GM23338 (cell line): Measurements from ENCODE around the gene RAB3A. TPM values are rescaled to one million over a fixed set of nuclear protein-coding genes. Genes with fewer than 3 reads are reported as not detected.

Source experiments
- ATAC-seq: fragments of 200-7000 bp; cut with Tn5 transposase; 3 replicates; pipeline ENCODE4 v1.9.1; 2020
- DNase-seq: peaks from one replicate; pipeline ENCODE4 v3.0.0-alpha.2; 2015; ENCODE audit warnings: low spot score
- H2AFZ ChIP-seq: fragments of 200-600 bp; sonication (generic); 2 replicates; pipeline ENCODE4 v1.8.0; 2016; ENCODE audit warnings: antibody characterized with exemption, mild to moderate bottlenecking, moderate library complexity
- H3F3A ChIP-seq: fragments of 200-600 bp; sonication (generic); replicated peaks from 2 replicates; pipeline ENCODE4 v1.8.0; 2017; ENCODE audit warnings: antibody characterized with exemption, mixed run types, low read depth
- H3K27ac ChIP-seq: fragments of 200-600 bp; sonication (generic); 2 replicates; pipeline ENCODE4 v1.6.1; 2016; ENCODE audit warnings: low read depth
- H3K27me3 ChIP-seq: fragments of 200-600 bp; sonication (generic); 2 replicates; pipeline ENCODE4 v1.8.0; 2016; ENCODE audit warnings: mild to moderate bottlenecking, mixed run types, moderate library complexity; ENCODE audit not compliant: insufficient read depth
- H3K36me3 ChIP-seq: fragments of 200-600 bp; sonication (generic); 2 replicates; pipeline ENCODE4 v1.8.0; 2016; ENCODE audit warnings: mild to moderate bottlenecking; ENCODE audit not compliant: insufficient read depth
- H3K4me1 ChIP-seq: fragments of 200-600 bp; sonication (generic); 2 replicates; pipeline ENCODE4 v1.8.0; 2016; ENCODE audit warnings: mild to moderate bottlenecking, moderate library complexity; ENCODE audit not compliant: insufficient read depth
- H3K4me2 ChIP-seq: fragments of 200-600 bp; sonication (generic); 2 replicates; pipeline ENCODE4 v1.7.1; 2017; ENCODE audit warnings: mixed run types
- H3K4me3 ChIP-seq: fragments of 200-600 bp; sonication (generic); 2 replicates; pipeline ENCODE4 v1.6.1; 2016; ENCODE audit warnings: mixed run types
- H3K79me2 ChIP-seq: fragments of 200-600 bp; sonication (generic); replicated peaks from 2 replicates; pipeline ENCODE4 v1.8.0; 2017; ENCODE audit warnings: mild to moderate bottlenecking; ENCODE audit not compliant: insufficient read depth
- H3K9me2 ChIP-seq: fragments of 200-600 bp; sonication (generic); 2 replicates; pipeline ENCODE4 v1.8.0; 2017; ENCODE audit not compliant: insufficient read depth
- H4K20me1 ChIP-seq: fragments of 200-600 bp; sonication (generic); replicated peaks from 2 replicates; pipeline ENCODE4 v1.8.0; 2017; ENCODE audit warnings: mild to moderate bottlenecking; ENCODE audit not compliant: insufficient read depth
- H3K27ac Mint-ChIP-seq: 2 replicates; pipeline ENCODE4 v1.8.0; 2020; ENCODE audit warnings: inconsistent platforms, mild to moderate bottlenecking, moderate library complexity, mixed read lengths
- H3K27me3 Mint-ChIP-seq: 3 replicates; pipeline ENCODE4 v1.8.0; 2022; ENCODE audit warnings: low read depth, mild to moderate bottlenecking, moderate library complexity, mixed read lengths, inconsistent platforms; ENCODE audit not compliant: insufficient read depth, poor library complexity
- H3K36me3 Mint-ChIP-seq: 3 replicates; pipeline ENCODE4 v1.8.0; 2021; ENCODE audit warnings: low read depth, mild to moderate bottlenecking, inconsistent platforms, moderate library complexity, mixed read lengths
- H3K4me1 Mint-ChIP-seq: 3 replicates; pipeline ENCODE4 v1.8.0; 2020; ENCODE audit warnings: mild to moderate bottlenecking, inconsistent platforms, mixed read lengths
- H3K4me3 Mint-ChIP-seq: 3 replicates; pipeline ENCODE4 v1.8.0; 2021; ENCODE audit warnings: moderate library complexity, mild to moderate bottlenecking, inconsistent platforms, mixed read lengths
- H3K9me3 Mint-ChIP-seq: 3 replicates; pipeline ENCODE4 v1.8.0; 2020; ENCODE audit warnings: moderate library complexity, mild to moderate bottlenecking, inconsistent platforms, mixed read lengths
- CREB1 ChIP-seq: fragments of 250-450 bp; sonication (Bioruptor Pico); IDR thresholded peaks from 2 replicates; pipeline ENCODE4 v1.5.0; 2020; ENCODE audit warnings: low read depth, mild to moderate bottlenecking, moderate library complexity
- CTCF ChIP-seq, 2 experiments: fragments of 200-600 bp in 1 of 2; sonication (generic) in 1 of 2; conservative IDR thresholded peaks; 2 replicates each; pipeline versions ENCODE4 v1.5.1 to v1.6.1; 2016 to 2017; ENCODE audit warnings: antibody characterized with exemption in 2 of 2, low read depth in 2 of 2, mild to moderate bottlenecking in 2 of 2, moderate library complexity in 1 of 2
- ETS1 ChIP-seq: IDR thresholded peaks from 2 replicates; pipeline ENCODE4 v1.6.1; 2016; ENCODE audit warnings: antibody characterized with exemption
- EZH2 ChIP-seq: fragments of 200-600 bp; sonication (generic); IDR thresholded peaks from one replicate; pipeline ENCODE4 v1.8.0; 2017; ENCODE audit warnings: antibody characterized with exemption, mild to moderate bottlenecking, low read depth; ENCODE audit not compliant: unreplicated experiment
- EZH2phosphoT487 ChIP-seq: fragments of 200-600 bp; sonication (generic); IDR thresholded peaks from one replicate; pipeline ENCODE4 v1.8.1; 2018; ENCODE audit warnings: antibody characterized with exemption; ENCODE audit not compliant: unreplicated experiment
- JUNB ChIP-seq: IDR thresholded peaks from one replicate; pipeline ENCODE4 v1.6.1; 2016; ENCODE audit warnings: antibody characterized with exemption; ENCODE audit not compliant: unreplicated experiment
- NANOG ChIP-seq: IDR thresholded peaks from 2 replicates; pipeline ENCODE4 v1.6.1; 2016; ENCODE audit warnings: antibody characterized with exemption, borderline replicate concordance
- POLR2AphosphoS5 ChIP-seq: IDR thresholded peaks from 2 replicates; pipeline ENCODE4 v1.6.1; 2016; ENCODE audit warnings: antibody characterized with exemption, low read depth
- REST ChIP-seq: IDR thresholded peaks from one replicate; pipeline ENCODE4 v1.6.1; 2018; ENCODE audit warnings: antibody characterized with exemption; ENCODE audit not compliant: unreplicated experiment
- STAT1 ChIP-seq: IDR thresholded peaks from one replicate; pipeline ENCODE4 v1.6.1; 2016; ENCODE audit warnings: antibody characterized with exemption; ENCODE audit not compliant: unreplicated experiment
- ZNF114 ChIP-seq: fragments of 250-450 bp; sonication (Bioruptor Pico); IDR thresholded peaks from 2 replicates; pipeline ENCODE4 v1.5.0; 2020; ENCODE audit warnings: mild to moderate bottlenecking, moderate library complexity
- ZNF331 ChIP-seq: fragments of 250-450 bp; sonication (Bioruptor Pico); IDR thresholded peaks from 2 replicates; pipeline ENCODE4 v1.5.0; 2020; ENCODE audit warnings: low read depth, mild to moderate bottlenecking, moderate library complexity
- ZNF462 ChIP-seq: fragments of 250-450 bp; sonication (Bioruptor Pico); IDR thresholded peaks from 2 replicates; pipeline ENCODE4 v1.5.0; 2020; ENCODE audit warnings: mild to moderate bottlenecking, moderate library complexity
- polyA plus RNA-seq: library from polyadenylated mRNA; unstranded; fragments of >200 nt; fragmentation: Nextera tagmentation; extraction: Ambion mirVana; gene quantifications from 2 replicates; pipeline ENCODE4 v1.2.1, GENCODE V29; 2016
- total RNA-seq: library from RNA; depleted of rRNA; stranded (reverse); fragments of >200 nt; shearing (Covaris generic); gene quantifications from 2 replicates; pipeline ENCODE4 v1.2.3, GENCODE V29; 2014

Gene RAB3A
- total and polyA plus RNA-seq, 2 experiments from 2014 or later = 9.7 to 20.3 TPM

- Histone ChIP-seq H3K79me2 (no peaks in the 10 kb centered on the region), H3K27ac (no peak overlapping the region), H2AFZ (no peak overlapping the region), H3K4me2 (no peak overlapping the region), H3K4me3 (no peak overlapping the region), H3K36me3 (no peaks in the 10 kb centered on the region), H3K4me1 (peaks cover 21% of the 10 kb centered on the region), H3K27me3 (no peaks in the 10 kb centered on the region), H3F3A (peaks cover 37% of the 10 kb centered on the region), H4K20me1 (no peaks in the 10 kb centered on the region), H3K9me2 (no peaks in the 10 kb centered on the region)
- Mint-ChIP-seq H3K27ac (no peak overlapping the region), H3K27me3 (peaks cover 30% of the 10 kb centered on the region), H3K36me3 (no peaks in the 10 kb centered on the region; the same call in 1 of the 3 replicates), H3K9me3 (no peaks in the 10 kb centered on the region; the same call in 1 of the 3 replicates), H3K4me3 (no peak overlapping the region), H3K4me1 (peaks cover 35% of the 10 kb centered on the region)
- DNase-seq = peak; percentile 24
- ATAC-seq = no peak
- no peak for TF ChIP-seq EZH2
- no peak for TF ChIP-seq ZNF331 (CRISPR knock-in tag)
- TF ChIP-seq POLR2AphosphoS5 = no peak
- TF ChIP-seq ZNF462 = no peak
- no peak for TF ChIP-seq STAT1
- no peak for TF ChIP-seq ZNF114 (CRISPR knock-in tag)
- no peak for TF ChIP-seq NANOG
- no peak for TF ChIP-seq REST
- TF ChIP-seq CREB1 (CRISPR knock-in tag) = no peak
- TF ChIP-seq CTCF (conservative IDR thresholded peaks at IDR 0.05; ENCODE audit: low read depth in 2 of 2) = no peak
- TF ChIP-seq ETS1 = no peak
- no peak for TF ChIP-seq JUNB
- TF ChIP-seq EZH2phosphoT487 = no peak
Observed at GRCh38 chr19:18234194-18234593, 30.4 kb upstream of the RAB3A start.
